HG02885 (cell line): ENCODE results near the gene DEPDC7.
A peak's percentile ranks its signal among the peaks of the same experiment; 100 is the strongest.

ENCODE experiments used
- ATAC-seq: cut with Tn5 transposase; IDR thresholded peaks from one replicate; pipeline ENCODE4 v1.9.1; 2021; ENCODE audit warnings: mild to moderate bottlenecking; ENCODE audit not compliant: unreplicated experiment, poor library complexity

DEPDC7 gene

DNA sequence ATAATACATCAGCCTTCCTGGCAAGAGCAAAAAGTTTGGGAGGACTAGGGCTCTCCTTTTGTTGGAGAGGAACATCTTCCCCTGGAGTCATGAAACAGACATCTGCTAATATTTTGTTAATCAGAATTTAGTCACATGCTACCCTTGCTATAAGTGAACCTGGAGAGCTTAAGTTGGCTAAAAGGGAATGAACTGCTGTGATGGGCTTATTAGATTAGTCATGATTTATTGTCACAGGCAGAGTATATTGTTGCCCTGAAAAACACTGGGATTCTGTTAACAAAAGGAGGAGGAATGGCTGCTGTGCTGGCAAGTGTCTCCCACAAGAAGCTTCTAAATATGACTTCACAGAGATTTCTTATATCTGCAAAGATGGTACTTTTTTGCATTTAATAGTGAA, 39.7 kb downstream of the DEPDC7 start:
- ATAC-seq = no peak

DNA sequence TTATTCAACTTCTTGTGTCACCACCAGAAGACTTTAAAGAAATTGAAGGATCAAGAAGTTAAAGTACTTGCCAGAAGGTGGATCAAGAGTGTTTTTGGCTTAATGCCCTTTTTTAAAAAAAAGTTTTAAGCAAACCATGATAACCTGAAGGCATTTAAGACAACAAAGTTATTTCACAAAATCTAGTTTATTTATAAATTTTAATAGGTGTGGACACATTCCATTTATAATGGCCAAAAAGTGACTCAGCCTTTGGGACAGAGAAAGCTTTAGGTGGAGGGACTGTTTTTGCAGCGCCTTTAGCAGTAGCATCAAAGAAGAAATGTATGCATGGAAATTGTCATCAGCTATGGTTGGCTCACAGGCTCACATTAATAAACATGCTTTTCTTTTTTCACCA, 41.6 kb downstream of the DEPDC7 start:
- ATAC-seq = no peak

DNA sequence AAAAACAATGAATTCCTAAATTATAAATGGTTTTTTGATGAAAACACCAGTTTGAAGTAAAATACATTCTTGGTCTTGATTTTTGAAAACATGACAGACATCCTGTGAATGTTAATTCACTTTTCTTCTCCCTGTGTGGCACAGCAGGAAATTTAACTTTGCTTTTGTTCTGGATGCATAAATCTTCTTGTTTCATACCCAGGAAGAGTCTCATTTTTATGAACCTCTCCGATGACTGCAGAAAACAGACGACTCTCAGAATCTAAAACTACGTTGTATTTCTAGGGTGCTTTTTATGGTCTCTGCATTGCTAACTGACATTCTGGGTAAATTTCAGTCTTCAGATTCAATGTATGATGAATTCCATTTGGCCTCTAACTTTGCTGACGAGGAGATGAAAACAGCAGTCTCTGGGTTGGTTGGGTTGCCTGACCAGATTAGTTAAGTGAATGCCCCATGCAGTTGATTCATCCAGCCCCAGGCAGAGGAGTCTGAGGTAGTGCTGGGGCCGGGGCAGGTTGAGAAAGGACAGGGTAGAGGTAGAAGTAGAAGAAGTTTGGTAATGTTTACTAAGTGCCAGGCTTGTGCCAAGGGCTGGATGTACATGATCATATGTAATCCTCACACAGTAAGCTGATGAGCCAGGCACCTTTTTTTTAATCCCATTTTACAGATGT, 43.8 kb downstream of the DEPDC7 start:
- ATAC-seq = no peak

DNA sequence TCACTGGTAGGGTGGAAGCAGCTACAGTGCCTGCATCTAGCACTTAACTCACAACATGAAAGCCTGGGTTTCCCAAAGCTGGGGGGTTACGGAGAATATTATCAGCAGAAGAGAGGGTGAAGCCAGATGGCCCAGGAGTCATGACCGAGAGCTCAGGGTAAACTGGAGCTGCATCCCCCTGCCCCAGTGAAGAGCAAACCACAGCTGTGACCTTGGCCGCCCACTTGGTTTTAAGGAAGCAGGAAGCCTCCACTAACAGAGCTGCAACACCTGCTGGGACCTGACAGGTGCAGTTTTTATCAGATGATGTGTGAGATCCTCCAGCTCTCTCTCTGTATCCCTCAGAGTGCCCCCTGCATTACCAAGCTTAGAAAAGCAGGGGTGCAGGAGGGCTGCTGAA, 44.6 kb downstream of the DEPDC7 start:
- ATAC-seq = no peak

DNA sequence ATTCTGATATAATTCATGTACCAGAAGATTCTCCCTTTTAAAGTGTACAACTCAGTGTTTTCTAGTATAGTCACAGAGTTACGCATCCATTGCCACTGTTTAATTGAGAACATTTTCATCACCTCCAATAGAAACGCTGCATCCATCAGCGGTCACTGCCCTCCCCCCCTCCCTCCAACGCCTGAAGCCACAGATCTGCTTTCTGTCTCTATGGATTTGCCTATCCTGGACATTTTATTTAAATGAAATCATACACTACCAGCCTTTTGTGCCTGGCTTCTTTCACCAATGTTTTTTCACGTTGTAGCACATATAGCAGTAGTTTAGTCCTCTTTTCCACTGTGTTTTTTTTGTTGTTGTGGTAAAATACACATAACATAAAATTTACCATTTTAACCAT, 46.5 kb downstream of the DEPDC7 start:
- ATAC-seq = no peak

DNA sequence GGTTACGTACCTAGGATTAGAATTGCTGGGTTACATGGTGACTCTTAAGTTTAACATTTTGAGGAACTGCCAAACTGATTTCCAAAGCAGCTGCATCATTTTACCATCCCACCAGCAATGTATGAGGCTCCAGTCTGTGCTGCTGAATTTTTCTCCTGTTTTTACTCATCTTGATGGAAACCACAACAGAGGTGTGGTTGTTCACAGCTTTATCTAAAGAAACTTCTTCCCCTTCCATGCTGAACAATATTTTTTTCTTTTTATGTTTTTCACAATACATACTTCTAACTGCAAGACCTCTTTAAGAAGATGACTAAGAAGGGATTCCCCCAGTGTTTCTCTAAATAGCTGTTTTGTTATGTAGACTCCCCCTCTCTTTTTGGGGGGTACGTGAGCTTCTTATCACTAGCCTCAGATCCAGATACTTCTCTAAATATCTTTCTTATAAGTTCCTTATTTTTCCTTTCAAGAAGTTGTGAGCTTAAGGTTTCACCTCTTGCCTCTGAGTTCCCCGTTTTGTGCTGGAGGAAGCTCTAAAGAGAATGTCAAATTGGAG, 47.7 kb downstream of the DEPDC7 start:
- ATAC-seq = peak; percentile 64

DNA sequence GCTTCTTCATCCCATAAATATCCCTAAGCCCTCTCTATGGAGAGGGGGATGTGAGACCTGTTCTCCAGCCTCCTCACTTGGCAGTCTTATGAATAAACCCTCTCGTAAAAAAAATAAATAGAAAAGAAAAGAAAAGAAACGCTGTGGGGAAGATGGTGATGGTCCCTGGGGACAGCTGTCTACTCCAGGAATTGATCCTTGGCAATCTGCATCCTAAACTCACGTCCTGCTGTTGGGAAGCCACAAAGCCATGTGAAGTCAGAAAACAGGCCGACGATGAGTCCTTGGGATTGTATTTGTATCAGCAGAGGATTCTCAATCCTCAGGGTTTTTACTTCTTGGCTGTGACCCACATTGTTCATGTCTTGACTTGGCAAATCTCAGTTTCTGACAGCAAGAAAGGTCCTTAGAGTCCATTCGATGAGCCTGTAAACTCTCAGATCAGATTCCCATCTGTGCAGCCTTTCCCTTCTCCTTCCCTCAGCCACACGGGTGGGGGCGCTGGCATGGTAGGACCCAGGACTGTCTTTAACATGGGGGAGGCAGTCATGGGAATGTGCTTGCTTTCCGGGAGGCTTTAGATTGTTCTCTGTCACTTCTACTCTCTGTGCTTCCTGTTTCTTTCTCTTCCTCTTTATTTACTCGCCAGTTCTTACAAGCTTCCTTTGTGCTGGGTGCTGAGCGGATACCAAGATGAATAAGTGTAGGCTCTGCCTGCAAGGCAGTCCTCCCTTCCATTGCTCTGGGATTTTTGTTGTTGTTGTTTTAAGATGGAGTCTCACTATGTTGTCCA, 48.6 kb downstream of the DEPDC7 start:
- no peak for ATAC-seq

DNA sequence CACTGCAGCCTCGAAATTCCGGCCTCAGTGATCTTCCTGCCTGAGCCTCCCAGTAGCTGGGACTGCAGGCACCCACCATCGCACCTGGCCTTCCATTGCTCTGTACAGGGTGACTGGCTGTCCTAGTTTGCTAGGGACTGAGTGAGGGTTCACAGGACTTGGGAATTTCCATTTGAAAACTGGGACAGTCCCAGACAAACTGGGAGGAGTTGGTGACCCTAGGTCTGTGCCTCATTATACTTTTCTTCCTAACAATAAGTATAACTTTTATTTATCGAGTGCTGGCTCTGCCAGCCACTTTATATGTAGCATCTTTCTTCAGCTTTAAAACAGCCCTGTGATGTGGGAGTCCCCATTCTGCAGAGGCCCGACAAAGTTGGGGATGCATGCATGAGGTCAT, 49.2 kb downstream of the DEPDC7 start:
- ATAC-seq = no peak

DNA sequence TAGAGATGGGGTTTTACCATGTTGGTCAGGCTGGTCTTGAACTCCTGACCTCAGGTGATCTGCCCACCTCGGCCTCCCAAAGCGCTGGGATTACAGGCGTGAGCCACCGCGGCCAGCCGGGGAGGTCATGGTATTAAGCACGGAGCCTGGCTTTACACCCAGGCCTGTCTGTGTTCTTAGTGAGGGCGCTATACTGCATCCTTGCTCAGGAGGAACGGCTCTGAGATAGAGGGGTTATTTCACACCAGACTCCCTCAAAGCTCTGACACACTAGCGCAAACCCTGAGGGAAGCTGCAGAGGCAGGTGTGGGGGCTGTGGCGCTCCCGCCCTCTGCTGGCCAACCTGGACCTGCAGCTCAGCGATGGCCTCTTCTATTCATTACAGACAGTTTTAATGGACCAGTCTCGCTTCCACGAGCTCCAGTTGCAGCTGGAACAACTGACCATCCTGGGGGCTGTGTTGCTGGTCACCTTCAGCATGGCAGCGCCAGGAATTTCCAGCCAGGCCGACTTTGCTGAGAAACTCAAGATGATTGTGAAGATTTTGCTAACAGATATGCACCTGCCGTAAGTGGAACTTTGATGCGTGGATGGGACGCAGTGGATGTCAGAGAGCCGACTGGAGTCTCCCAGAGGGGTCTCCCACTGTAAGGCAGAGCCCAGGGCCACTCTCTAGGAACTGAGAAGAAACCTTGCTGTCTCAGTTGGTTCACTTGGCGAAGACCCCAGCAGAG, 49.9 kb downstream of the DEPDC7 start:
- ATAC-seq = peak; percentile 68

DNA sequence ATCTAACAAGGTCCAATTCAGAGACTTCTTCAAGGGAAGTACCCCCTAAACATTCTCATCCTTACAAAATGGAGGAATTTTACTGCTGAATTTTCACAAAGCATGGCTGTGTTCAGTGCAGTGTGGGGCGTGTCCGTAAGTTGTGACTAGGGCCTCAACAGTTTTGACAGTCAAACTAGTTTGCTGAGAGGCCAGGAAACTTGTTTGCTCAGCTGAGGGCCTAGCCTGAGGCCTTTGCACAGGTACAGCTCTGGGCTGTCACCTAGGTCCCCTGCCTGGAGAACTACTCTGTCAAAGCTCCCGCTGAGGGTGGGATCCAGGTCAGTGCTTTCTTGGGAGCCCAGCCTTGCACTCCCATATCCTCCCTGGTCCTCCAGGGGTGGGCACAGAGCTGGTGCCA, 51.6 kb downstream of the DEPDC7 start:
- no peak for ATAC-seq

DNA sequence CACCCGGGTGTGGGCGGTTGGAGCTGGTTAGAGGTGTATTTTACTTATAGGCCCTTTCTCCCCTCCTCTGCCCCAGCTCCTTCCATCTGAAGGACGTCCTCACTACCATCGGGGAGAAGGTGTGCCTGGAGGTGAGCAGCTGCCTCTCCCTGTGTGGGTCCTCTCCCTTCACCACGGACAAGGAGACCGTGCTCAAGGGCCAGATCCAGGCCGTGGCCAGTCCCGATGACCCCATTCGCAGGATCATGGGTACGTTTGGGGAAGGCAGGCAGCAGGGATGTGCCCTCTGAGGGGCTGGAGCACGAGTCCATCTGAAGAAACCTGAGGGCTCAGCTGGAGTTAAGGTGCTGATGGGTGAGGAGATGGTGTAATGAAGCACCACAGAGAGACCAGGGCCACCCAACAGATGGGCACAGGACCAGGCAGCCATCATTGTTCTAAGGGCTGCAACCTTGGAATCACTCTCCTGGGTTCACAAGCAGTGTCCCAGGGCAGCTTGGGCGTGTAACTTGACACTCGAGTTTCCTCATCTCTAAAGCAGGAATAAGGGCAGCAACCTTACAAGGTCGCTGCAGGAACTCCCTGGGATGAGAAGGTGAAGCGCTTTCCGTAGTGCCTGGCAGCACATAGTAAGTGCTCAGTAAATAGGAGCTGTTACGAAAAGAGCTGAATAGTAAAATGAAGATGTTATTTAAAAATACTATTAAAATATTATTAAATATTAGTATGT, 53.1 kb downstream of the DEPDC7 start:
- no peak for ATAC-seq

DNA sequence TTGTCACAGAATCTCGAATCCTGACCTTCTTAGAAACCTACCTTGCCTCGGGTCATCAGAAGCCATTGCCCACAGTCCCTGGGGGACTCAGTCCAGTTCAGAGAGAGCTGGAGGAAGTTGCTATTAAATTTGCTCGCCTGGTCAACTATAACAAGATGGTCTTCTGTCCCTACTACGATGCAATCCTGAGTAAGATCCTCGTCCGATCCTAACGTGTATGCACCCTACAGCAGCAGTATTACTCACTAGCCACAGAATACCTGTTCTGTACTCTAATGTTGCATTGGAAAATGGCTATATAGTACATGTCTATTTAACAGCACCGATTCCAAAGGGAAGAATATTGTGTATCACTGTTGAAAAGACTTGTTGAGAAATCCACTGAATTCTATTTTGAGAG, 56.8 kb downstream of the DEPDC7 start:
- ATAC-seq = no peak
